Neuron (in vitro differentiated cells): ENCODE measurements around the gene PRX.
A peak's percentile ranks its signal among the peaks of the same experiment; 100 is the strongest.
"Not testable (repeated sequence)": the region's sequence is repeated elsewhere in the genome, so short reads cannot be mapped to it uniquely, and the experiment has no call there.

Experiments
- H2AFZ ChIP-seq: one replicate; pipeline ENCODE4 v1.6.1; 2013; ENCODE audit warnings: low read depth, mild to moderate bottlenecking, inconsistent platforms, low read length, moderate library complexity
- H3K27me3 ChIP-seq: one replicate; pipeline ENCODE4 v1.6.1; 2013; ENCODE audit warnings: low read length; ENCODE audit not compliant: insufficient read depth
- H3K36me3 ChIP-seq: one replicate; pipeline ENCODE4 v1.6.1; 2013; ENCODE audit warnings: low read length; ENCODE audit not compliant: insufficient read depth
- H3K4me1 ChIP-seq: one replicate; pipeline ENCODE4 v1.6.1; 2013; ENCODE audit warnings: low read length; ENCODE audit not compliant: insufficient read depth
- H3K4me3 ChIP-seq: 2 replicates; pipeline ENCODE4 v1.5.1; 2013; ENCODE audit warnings: mild to moderate bottlenecking, low read length, moderate library complexity
- H3K9me3 ChIP-seq: one replicate; pipeline ENCODE4 v1.6.1; 2013; ENCODE audit warnings: low read length

PRX gene

GRCh38 chr19:40416918-40417642 is 3.9 kb upstream of the PRX start:
- Histone ChIP-seq H2AFZ (no peak overlapping the region), H3K4me1 (peaks cover 12% of the 10 kb centered on the region), H3K9me3 (no peaks in the 10 kb centered on the region), H3K27me3 (no peaks in the 10 kb centered on the region), H3K36me3 (no peaks in the 10 kb centered on the region), H3K4me3 (no peak overlapping the region)

GRCh38 chr19:40415768-40416167 is 2.6 kb upstream of the PRX start:
- H3K9me3 ChIP-seq = no peaks in the 10 kb centered on the region
- H3K36me3 ChIP-seq = no peaks in the 10 kb centered on the region
- H2AFZ ChIP-seq = no peak overlapping the region
- peaks cover 10% of the 10 kb centered on the region for H3K4me1 ChIP-seq
- no peak overlapping the region for H3K4me3 ChIP-seq
- no peaks in the 10 kb centered on the region for H3K27me3 ChIP-seq

DNA sequence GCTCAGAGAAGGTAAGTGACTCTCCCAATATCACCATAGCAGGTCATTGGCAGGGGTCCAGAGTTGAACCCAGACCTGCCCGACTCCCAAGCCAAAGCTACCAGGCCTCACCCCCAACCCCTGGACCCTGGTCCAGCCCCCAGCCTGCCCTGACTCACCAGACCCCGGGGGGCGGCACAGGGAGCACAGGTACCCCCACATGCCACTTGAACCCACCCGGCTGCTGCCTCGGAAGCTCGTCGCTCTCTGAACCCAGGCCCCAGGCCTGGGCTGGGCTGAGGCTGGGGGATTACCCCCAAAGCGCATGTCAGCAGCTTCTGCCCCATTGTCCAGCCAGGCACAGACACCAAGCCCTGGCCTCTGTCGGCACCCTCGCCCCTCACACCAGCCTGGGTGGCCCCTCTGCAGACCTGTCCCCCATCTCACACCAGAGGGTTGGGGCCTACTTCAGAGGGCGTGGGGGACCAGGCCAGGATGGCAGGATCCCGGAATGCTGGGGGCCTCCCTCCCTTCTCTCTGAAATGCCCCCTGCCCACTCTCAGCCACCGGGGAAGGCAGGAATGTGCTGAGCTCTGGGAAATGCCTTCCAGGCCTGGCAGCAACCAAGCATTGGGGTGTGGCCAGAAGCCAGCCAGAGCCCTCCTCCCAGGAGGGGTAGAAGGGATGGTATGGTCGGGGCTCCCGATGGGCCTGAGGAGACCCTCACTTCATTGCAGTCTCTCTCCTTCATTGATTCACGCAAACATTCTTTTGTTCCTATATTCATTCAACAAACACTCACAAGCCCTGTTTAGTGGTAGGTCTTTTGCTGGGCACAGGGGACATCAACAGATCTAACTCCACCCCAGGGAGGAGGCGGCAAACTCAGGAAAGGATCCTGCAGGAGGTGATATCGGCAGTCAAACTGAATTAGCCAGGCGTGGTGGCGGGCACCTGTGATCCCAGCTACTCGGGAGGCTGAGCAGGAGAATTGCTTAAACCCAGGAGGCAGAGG is 1.7 kb upstream of the PRX start:
- no peak overlapping the region for H2AFZ ChIP-seq
- no peak overlapping the region for H3K4me3 ChIP-seq
- no peaks in the 10 kb centered on the region for H3K9me3 ChIP-seq
- H3K36me3 ChIP-seq = no peaks in the 10 kb centered on the region
- no peaks in the 10 kb centered on the region for H3K27me3 ChIP-seq
- H3K4me1 ChIP-seq = peaks cover 16% of the 10 kb centered on the region

GRCh38 chr19:40412866-40413265 is 312 bp downstream of the PRX start:
- Histone ChIP-seq H3K9me3 (no peaks in the 10 kb centered on the region), H3K36me3 (no peaks in the 10 kb centered on the region), H2AFZ (no peak overlapping the region), H3K4me3 (no peak overlapping the region), H3K27me3 (no peaks in the 10 kb centered on the region), H3K4me1 (peaks cover 19% of the 10 kb centered on the region)

GRCh38 chr19:40411958-40412499 is 1.1 kb downstream of the PRX start:
- H2AFZ ChIP-seq = no peak overlapping the region
- no peaks in the 10 kb centered on the region for H3K36me3 ChIP-seq
- H3K4me3 ChIP-seq = no peak overlapping the region
- H3K27me3 ChIP-seq = no peaks in the 10 kb centered on the region
- peaks cover 16% of the 10 kb centered on the region for H3K4me1 ChIP-seq
- no peaks in the 10 kb centered on the region for H3K9me3 ChIP-seq

DNA sequence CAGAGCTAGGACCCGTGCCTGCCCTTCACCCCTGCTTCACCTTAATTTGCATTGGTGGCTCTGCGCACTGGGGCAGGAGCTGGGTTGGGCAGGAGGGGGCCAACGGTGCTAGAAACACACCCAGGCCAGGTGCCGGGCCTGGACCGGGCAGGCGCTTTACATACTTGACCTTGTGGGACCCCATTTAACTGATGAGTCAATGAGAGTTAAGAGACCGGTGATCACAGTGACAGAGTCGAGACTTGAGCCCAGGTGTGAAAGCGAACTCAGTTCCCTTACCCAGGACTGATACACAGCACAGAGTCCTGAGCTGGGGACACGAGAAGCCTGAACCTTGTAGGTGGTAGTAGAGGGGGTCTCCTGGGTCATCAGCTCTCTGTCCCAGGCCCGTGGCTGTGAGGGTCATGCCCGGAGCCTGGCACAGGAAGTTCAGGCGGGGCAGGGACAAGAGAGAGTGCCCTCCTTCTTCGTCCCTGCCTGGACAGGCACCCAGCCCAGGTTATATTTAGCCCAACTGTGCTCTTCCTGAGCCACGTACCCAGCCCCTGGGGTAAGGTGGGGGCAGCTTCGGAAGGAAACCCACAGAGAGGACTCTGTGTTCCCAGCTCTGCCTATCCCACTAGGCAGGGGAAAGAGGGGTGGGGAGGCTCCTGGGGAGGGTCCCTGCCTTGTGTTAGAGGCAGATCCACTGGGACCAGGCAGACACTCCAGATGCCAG is 1.9 kb downstream of the PRX start:
- Histone ChIP-seq H3K27me3 (no peaks in the 10 kb centered on the region), H3K9me3 (no peaks in the 10 kb centered on the region), H2AFZ (no peak overlapping the region), H3K4me1 (peaks cover 16% of the 10 kb centered on the region), H3K36me3 (no peaks in the 10 kb centered on the region), H3K4me3 (no peak overlapping the region)

DNA sequence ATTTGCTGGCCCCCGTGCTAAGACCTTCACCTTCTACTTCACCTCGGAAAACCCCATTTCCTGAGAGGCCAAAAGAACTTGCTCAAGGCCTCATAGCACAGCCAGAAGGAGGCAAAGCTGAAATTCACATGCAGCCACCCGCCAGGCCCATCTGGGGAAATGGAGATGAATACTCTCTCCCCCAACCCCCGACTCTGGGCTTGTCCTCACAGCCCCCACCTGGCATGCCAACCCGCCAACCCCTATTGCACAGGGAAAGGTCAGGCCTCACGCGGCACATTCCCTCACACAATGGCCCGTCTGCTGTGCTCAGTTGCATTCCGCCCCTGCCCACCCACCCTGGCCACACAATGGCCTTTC is 3.2 kb downstream of the PRX start:
- Histone ChIP-seq H3K27me3 (no peaks in the 10 kb centered on the region), H3K4me1 (peaks cover 16% of the 10 kb centered on the region), H3K9me3 (no peaks in the 10 kb centered on the region), H3K36me3 (no peaks in the 10 kb centered on the region), H3K4me3 (no peak overlapping the region), H2AFZ (no peak overlapping the region)

DNA sequence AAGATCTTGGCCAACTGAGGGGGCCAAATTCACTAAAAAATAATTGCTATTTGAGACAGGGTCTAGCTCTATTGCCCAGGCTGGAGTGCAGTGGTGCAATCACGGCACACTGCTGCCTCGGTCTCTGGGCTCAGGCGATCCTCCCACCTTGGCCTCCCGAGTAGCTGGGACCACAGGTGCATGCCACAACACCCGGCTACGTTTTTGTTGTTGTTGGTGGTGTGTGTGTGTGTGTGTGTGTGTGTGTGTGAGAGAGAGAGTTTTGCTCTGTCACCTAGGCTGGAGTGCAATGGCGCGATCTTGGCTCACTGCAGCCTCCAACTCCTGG is 4.6 kb downstream of the PRX start:
- not testable (repeated sequence) for H3K4me3 ChIP-seq, H3K27me3 ChIP-seq, H2AFZ ChIP-seq, H3K9me3 ChIP-seq, H3K36me3 ChIP-seq
- peaks cover 18% of the 10 kb centered on the region for H3K4me1 ChIP-seq

GRCh38 chr19:40407714-40408597 is 5.2 kb downstream of the PRX start:
- no peaks in the 10 kb centered on the region for H3K36me3 ChIP-seq
- H3K4me3 ChIP-seq = no peak overlapping the region
- no peaks in the 10 kb centered on the region for H3K27me3 ChIP-seq
- no peak overlapping the region for H2AFZ ChIP-seq
- no peaks in the 10 kb centered on the region for H3K9me3 ChIP-seq
- H3K4me1 ChIP-seq = peaks cover 14% of the 10 kb centered on the region

- H3K36me3 ChIP-seq = no peaks in the 10 kb centered on the region
- no peaks in the 10 kb centered on the region for H3K27me3 ChIP-seq
- peak overlapping the region; percentile 51 for H2AFZ ChIP-seq
- H3K4me1 ChIP-seq = peaks cover 3% of the 10 kb centered on the region
- peak overlapping the region; percentile 53 for H3K4me3 ChIP-seq
- no peaks in the 10 kb centered on the region for H3K9me3 ChIP-seq
Measured at GRCh38 chr19:40403262-40403984, 9.8 kb downstream of the PRX start.

DNA sequence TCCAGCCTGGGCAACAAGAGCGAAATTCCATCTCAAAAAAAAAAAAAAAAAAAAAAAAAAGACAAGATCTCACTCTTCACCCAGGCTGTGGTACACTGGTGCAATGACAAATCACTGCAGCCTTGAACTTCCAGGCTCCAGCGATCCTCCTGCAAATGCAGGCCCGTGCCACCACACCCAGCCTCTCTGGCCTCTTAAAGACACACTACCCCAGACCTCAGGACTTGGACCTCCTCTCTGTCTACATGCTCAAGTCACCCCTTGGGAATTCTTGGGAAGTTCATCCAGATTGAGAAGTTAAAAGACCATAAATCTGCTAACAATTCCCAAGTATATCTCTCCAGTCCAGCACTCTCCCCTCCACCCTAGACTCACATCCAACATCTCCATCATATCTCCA is 12.6 kb downstream of the PRX start:
- Histone ChIP-seq H3K4me1 (peaks cover 3% of the 10 kb centered on the region), H3K4me3 (no peak overlapping the region), H3K27me3 (no peaks in the 10 kb centered on the region), H2AFZ (no peak overlapping the region), H3K9me3 (no peaks in the 10 kb centered on the region), H3K36me3 (no peaks in the 10 kb centered on the region)
